ENCODE results near the gene FHIT. TPM values are rescaled to one million over a fixed set of nuclear protein-coding genes. Genes with fewer than 3 reads are reported as not detected.

FHIT gene
- total and polyA plus RNA-seq, 2 experiments from 2014 or later: 9.7 to 16.2 TPM

- Histone ChIP-seq H3K9me3 (ENCODE audit: low read depth) (no peaks in the 10 kb centered on the region), H3K9me2 (replicated peaks; ENCODE audit: insufficient read depth) (no peaks in the 10 kb centered on the region), H3K79me2 (no peaks in the 10 kb centered on the region), H3K4me1 (ENCODE audit: insufficient read depth) (no peaks in the 10 kb centered on the region), H4K20me1 (ENCODE audit: insufficient read depth, poor library complexity, severe bottlenecking) (no peaks in the 10 kb centered on the region), H3K4me3 (no peak overlapping the region), H3K4me2 (no peak overlapping the region), H3K36me3 (replicated peaks; ENCODE audit: insufficient read depth, low read depth) (no peaks in the 10 kb centered on the region), H3K27me3 (no peaks in the 10 kb centered on the region), H2AFZ (no peak overlapping the region), H3K27ac (no peak overlapping the region)
- DNase-seq (ENCODE audit: low spot score): no peak
- TF ChIP-seq EZH2phosphoT487 (IDR thresholded peaks at IDR 0.05; ENCODE audit: low read depth, severe bottlenecking, unreplicated experiment) (no peak), CTCF (IDR thresholded peaks at IDR 0.05; ENCODE audit: poor library complexity) (no peak), EZH2 (IDR thresholded peaks at IDR 0.05; ENCODE audit: borderline replicate concordance) (no peak)
These were observed 19.6 kb downstream of the FHIT start for GRCh38 chr3:61231693-61232092.

- TF ChIP-seq CTCF (IDR thresholded peaks at IDR 0.05; ENCODE audit: poor library complexity) (no peak), EZH2phosphoT487 (IDR thresholded peaks at IDR 0.05; ENCODE audit: low read depth, severe bottlenecking, unreplicated experiment) (no peak), EZH2 (IDR thresholded peaks at IDR 0.05; ENCODE audit: borderline replicate concordance) (no peak)
- Histone ChIP-seq H4K20me1 (ENCODE audit: insufficient read depth, poor library complexity, severe bottlenecking) (no peaks in the 10 kb centered on the region), H3K9me3 (ENCODE audit: low read depth) (no peaks in the 10 kb centered on the region), H3K4me2 (no peak overlapping the region), H3K9me2 (replicated peaks; ENCODE audit: insufficient read depth) (no peaks in the 10 kb centered on the region), H2AFZ (no peak overlapping the region), H3K79me2 (no peaks in the 10 kb centered on the region), H3K36me3 (replicated peaks; ENCODE audit: insufficient read depth, low read depth) (no peaks in the 10 kb centered on the region), H3K4me3 (no peak overlapping the region), H3K27me3 (no peaks in the 10 kb centered on the region), H3K4me1 (ENCODE audit: insufficient read depth) (no peaks in the 10 kb centered on the region), H3K27ac (no peak overlapping the region)
- DNase-seq (ENCODE audit: low spot score): no peak
- 93% methylated on average over 2 of the region's 2 CpGs for WGBS (ENCODE audit: low lambda C conversion rate, missing lambda C conversion rate)
These were observed 23.5 kb downstream of the FHIT start for GRCh38 chr3:61227799-61228198.

GRCh38 chr3:61226166-61226686 lies 25.0 kb downstream of the FHIT start:
- no peak for TF ChIP-seq EZH2 (IDR thresholded peaks at IDR 0.05; ENCODE audit: borderline replicate concordance)
- H3K9me2 ChIP-seq (replicated peaks; ENCODE audit: insufficient read depth): no peaks in the 10 kb centered on the region
- H3K4me1 ChIP-seq (ENCODE audit: insufficient read depth): no peaks in the 10 kb centered on the region
- no peaks in the 10 kb centered on the region for H3K79me2 ChIP-seq
- H2AFZ ChIP-seq: no peak overlapping the region
- H3K4me3 ChIP-seq: no peak overlapping the region
- H3K36me3 ChIP-seq (replicated peaks; ENCODE audit: insufficient read depth, low read depth): no peaks in the 10 kb centered on the region
- no peak overlapping the region for H3K4me2 ChIP-seq
- WGBS (ENCODE audit: low lambda C conversion rate, missing lambda C conversion rate): 90% methylated on average over 6 of the region's 6 CpGs
- DNase-seq (ENCODE audit: low spot score): no peak
- no peaks in the 10 kb centered on the region for H4K20me1 ChIP-seq (ENCODE audit: insufficient read depth, poor library complexity, severe bottlenecking)
- no peaks in the 10 kb centered on the region for H3K9me3 ChIP-seq (ENCODE audit: low read depth)
- H3K27me3 ChIP-seq: no peaks in the 10 kb centered on the region
- no peak overlapping the region for H3K27ac ChIP-seq

- H3K36me3 ChIP-seq (replicated peaks; ENCODE audit: insufficient read depth, low read depth): no peaks in the 10 kb centered on the region
- no peak for TF ChIP-seq CTCF (IDR thresholded peaks at IDR 0.05; ENCODE audit: poor library complexity)
- TF ChIP-seq EZH2 (IDR thresholded peaks at IDR 0.05; ENCODE audit: borderline replicate concordance): no peak
- TF ChIP-seq EZH2phosphoT487 (IDR thresholded peaks at IDR 0.05; ENCODE audit: low read depth, severe bottlenecking, unreplicated experiment): no peak
- no peak overlapping the region for H3K4me3 ChIP-seq
- no peaks in the 10 kb centered on the region for H3K27me3 ChIP-seq
- no peaks in the 10 kb centered on the region for H4K20me1 ChIP-seq (ENCODE audit: insufficient read depth, poor library complexity, severe bottlenecking)
- H2AFZ ChIP-seq: no peak overlapping the region
- no peaks in the 10 kb centered on the region for H3K9me3 ChIP-seq (ENCODE audit: low read depth)
- H3K9me2 ChIP-seq (replicated peaks; ENCODE audit: insufficient read depth): no peaks in the 10 kb centered on the region
- H3K79me2 ChIP-seq: no peaks in the 10 kb centered on the region
- no peak for DNase-seq (ENCODE audit: low spot score)
- WGBS (ENCODE audit: low lambda C conversion rate, missing lambda C conversion rate): 97% methylated on average over 2 of the region's 2 CpGs
- H3K4me2 ChIP-seq: no peak overlapping the region
- H3K4me1 ChIP-seq (ENCODE audit: insufficient read depth): no peaks in the 10 kb centered on the region
- no peak overlapping the region for H3K27ac ChIP-seq
These were observed 26.4 kb downstream of the FHIT start for GRCh38 chr3:61224823-61225222.

Data from hepatocyte (in vitro differentiated cells).